Esophagus squamous epithelium (tissue), 5 donors: ENCODE measurements around the gene TMEM35B. TPM values are rescaled to one million over a fixed set of nuclear protein-coding genes. Genes with fewer than 3 reads are reported as not detected.
"Not testable (repeated sequence)": the region's sequence is repeated elsewhere in the genome, so short reads cannot be mapped to it uniquely, and the experiment has no call there.

Source experiments
- DNase-seq: peaks from one replicate; lab custom pipeline; 2025; lab: John Stamatoyannopoulos, UW
- H3K27ac ChIP-seq, 4 donors: fragments of 200-600 bp; sonication (generic); one replicate each; pipeline ENCODE4 v1.5.1; 2016 to 2019; ENCODE audit warnings: mild to moderate bottlenecking in 1 of 4
- H3K27me3 ChIP-seq, 4 donors: fragments of 200-600 bp; sonication (generic); 1 replicate in 3 of 4; 2 replicates in 1 of 4; pipeline versions ENCODE4 v1.5.1 to v1.6.0; 2017 to 2021; ENCODE audit warnings: antibody characterized with exemption in 1 of 4
- H3K36me3 ChIP-seq, 3 donors: fragments of 200-600 bp; sonication (generic); one replicate each; pipeline ENCODE4 v1.5.1; 2016 to 2019
- H3K4me1 ChIP-seq, 3 donors: fragments of 200-600 bp; sonication (generic); one replicate each; pipeline ENCODE4 v1.5.1; 2017 to 2019
- H3K4me3 ChIP-seq, 4 donors: fragments of 200-600 bp; sonication (generic); 1 replicate in 3 of 4; 2 replicates in 1 of 4; pipeline ENCODE4 v1.5.1; 2016 to 2019; ENCODE audit warnings: mild to moderate bottlenecking in 2 of 4, moderate library complexity in 1 of 4
- H3K9me3 ChIP-seq, 3 donors: fragments of 200-600 bp; sonication (generic); one replicate each; pipeline ENCODE4 v1.5.1; 2016 to 2019
- POLR2A ChIP-seq, 4 donors: fragments of 450-650 bp; IDR thresholded peaks; one replicate each; pipeline ENCODE4 v1.6.1; 2017; ENCODE audit warnings: antibody characterized with exemption in 4 of 4, mild to moderate bottlenecking in 4 of 4, moderate library complexity in 3 of 4
- WGBS, 2 donors: methylation state at CpG; one replicate each; pipeline ENCODE4 v1.1.5; 2018; 5-methylcytosine and 5-hydroxymethylcytosine counted together
- intact Hi-C: fragments of 100-400 bp; cut with DNase I; formaldehyde crosslinking; loops from one replicate; pipeline ENCODE4 v1.15.0; 2022
- total RNA-seq, 4 donors: library from RNA; depleted of rRNA; stranded (reverse); fragments of >200 nt; gene quantifications; one replicate each; pipeline ENCODE4 v1.1.0, GENCODE V29; 2016
- TF ChIP-seq, protein P1 (sequence below), 6 experiments: fragments of 450-650 bp in 4 of 6; fragments of 200-600 bp in 2 of 6; sonication (generic) in 2 of 6; IDR thresholded peaks; one replicate each; pipeline ENCODE4 v1.5.1; 2016 to 2019; ENCODE audit warnings: antibody characterized with exemption in 6 of 6, mild to moderate bottlenecking in 4 of 6, moderate library complexity in 4 of 6
- donor health status: DM: yes; HTN: yes; CAD: no.

TMEM35B gene
- total RNA-seq, 4 donors from 2014 or later, result 3.3 to 28.0 (median 16.1) TPM

DNA sequence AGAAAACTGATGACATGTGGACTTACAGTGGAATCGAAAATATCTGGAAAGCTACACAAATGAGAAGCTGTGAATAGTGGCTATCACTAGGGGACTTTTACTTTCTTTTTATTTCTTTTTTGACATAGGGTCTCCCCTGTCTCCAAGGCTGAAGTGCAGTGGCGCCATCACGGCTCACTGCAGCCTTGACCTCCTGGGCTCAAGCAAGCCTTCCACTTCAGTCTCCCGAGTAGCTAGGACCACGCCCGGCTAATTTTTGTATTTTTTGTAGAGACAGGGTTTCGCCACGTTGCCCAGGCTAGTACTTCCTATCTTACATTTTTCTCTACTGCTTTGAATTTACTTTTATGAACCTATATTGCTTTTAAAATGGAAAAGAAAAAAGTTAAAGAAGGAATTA is 10.5 kb downstream of the TMEM35B start:
- no peak for TF ChIP-seq POLR2A (IDR thresholded peaks at IDR 0.05)
- TF ChIP-seq, protein P1, sequence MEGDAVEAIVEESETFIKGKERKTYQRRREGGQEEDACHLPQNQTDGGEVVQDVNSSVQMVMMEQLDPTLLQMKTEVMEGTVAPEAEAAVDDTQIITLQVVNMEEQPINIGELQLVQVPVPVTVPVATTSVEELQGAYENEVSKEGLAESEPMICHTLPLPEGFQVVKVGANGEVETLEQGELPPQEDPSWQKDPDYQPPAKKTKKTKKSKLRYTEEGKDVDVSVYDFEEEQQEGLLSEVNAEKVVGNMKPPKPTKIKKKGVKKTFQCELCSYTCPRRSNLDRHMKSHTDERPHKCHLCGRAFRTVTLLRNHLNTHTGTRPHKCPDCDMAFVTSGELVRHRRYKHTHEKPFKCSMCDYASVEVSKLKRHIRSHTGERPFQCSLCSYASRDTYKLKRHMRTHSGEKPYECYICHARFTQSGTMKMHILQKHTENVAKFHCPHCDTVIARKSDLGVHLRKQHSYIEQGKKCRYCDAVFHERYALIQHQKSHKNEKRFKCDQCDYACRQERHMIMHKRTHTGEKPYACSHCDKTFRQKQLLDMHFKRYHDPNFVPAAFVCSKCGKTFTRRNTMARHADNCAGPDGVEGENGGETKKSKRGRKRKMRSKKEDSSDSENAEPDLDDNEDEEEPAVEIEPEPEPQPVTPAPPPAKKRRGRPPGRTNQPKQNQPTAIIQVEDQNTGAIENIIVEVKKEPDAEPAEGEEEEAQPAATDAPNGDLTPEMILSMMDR (IDR thresholded peaks at IDR 0.05), result no peak
- intact Hi-C loops, result no loop called here
- no peaks in the 10 kb centered on the region for H3K27me3 ChIP-seq
- H3K4me3 ChIP-seq, result no peak overlapping the region
- no peak for DNase-seq
- 75 to 83% methylated on average over 8 of the region's 8 CpGs for WGBS, 2 donors
- H3K27ac ChIP-seq, result no peak overlapping the region
- peaks cover 0 to 18% (median 0%) of the 10 kb centered on the region in 3 donors for H3K36me3 ChIP-seq
- no peaks in the 10 kb centered on the region for H3K4me1 ChIP-seq
- H3K9me3 ChIP-seq, result no peaks in the 10 kb centered on the region

DNA sequence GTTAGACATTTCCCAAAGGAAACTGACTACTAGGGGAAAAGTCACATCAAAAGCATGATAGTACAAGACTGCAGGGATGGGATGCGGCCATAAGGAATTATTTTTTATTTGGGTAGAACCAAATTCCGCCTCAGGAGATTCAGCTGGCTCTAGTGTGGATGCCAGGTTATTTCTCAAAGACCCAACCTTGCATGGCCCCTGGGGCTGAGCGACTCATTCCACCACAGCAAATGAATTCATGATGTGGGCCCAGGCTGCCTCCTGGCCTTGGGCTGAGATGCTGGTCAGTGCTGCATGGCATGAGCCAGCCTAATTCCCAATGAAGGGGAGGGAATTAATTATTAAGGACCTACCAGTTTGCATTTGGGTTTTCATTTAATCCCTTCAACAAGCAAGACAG is 11.8 kb downstream of the TMEM35B start:
- H3K36me3 ChIP-seq, result peaks cover 0 to 11% (median 0%) of the 10 kb centered on the region in 3 donors
- H3K4me1 ChIP-seq, result no peaks in the 10 kb centered on the region
- H3K4me3 ChIP-seq, result no peak overlapping the region
- no peaks in the 10 kb centered on the region for H3K27me3 ChIP-seq
- DNase-seq, result no peak
- 56 to 85% methylated on average over 2 to 3 of the region's 3 CpGs for WGBS, 2 donors
- intact Hi-C loops, result no loop called here
- peaks cover 0 to 6% (median 0%) of the 10 kb centered on the region in 3 donors for H3K9me3 ChIP-seq
- H3K27ac ChIP-seq, result no peak overlapping the region
- TF ChIP-seq, protein P1 (IDR thresholded peaks at IDR 0.05), result no peak
- TF ChIP-seq POLR2A (IDR thresholded peaks at IDR 0.05), result no peak

DNA sequence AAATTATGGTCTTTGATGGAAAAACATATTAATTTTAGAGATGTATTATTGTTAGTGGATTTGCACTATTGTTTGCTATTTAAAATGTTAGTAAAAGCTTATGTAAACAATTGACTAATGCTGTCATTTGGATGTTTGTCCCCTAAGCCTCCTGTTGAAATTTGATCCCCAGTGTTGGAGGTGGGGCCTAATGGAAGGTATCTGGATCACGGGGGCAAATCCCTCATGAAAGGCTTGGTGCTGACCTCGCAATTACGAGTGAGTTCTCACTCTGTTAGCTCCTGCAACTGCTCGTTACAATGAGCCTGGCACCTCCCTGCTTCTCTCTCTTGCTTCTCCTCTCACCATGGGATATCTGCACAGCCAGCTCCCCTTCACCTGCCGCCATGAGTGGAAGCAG is 14.3 kb downstream of the TMEM35B start:
- 27 to 42% methylated on average over 3 to 5 of the region's 5 CpGs for WGBS, 2 donors
- intact Hi-C loops, result no loop called here
- DNase-seq, result no peak
- Histone ChIP-seq H3K27me3 (no peaks in the 10 kb centered on the region), H3K4me1 (no peaks in the 10 kb centered on the region), H3K9me3 (peaks cover 0 to 6% (median 0%) of the 10 kb centered on the region in 3 donors), H3K4me3 (no peak overlapping the region), H3K36me3 (no peaks in the 10 kb centered on the region), H3K27ac (no peak overlapping the region)
- no peak for TF ChIP-seq POLR2A (IDR thresholded peaks at IDR 0.05)
- TF ChIP-seq, protein P1 (IDR thresholded peaks at IDR 0.05), result no peak

DNA sequence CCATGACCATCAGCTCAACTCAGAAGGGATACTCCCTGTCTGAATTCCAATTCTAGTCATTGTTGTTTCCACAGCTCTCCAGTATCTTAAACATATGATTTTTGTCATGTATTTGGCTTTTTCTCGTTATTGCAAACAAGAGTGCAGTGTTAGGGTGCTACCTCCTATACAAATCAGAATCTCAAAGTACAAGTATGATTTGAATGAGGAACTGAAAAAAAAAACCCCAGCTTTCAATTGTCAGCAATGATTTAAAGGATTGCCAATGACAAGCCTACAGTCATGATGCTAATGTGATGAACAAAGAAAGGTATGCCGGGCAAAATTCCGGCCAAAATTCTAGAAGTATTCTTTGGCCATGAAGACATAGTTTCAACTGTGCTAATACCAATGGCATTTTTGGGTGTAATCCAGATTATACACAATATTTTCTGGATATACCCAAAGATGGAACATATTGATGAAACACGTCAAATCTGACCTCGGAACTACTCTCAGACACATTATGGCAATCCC is 14.9 kb downstream of the TMEM35B start:
- Histone ChIP-seq H3K27me3 (no peaks in the 10 kb centered on the region), H3K9me3 (peaks cover 0 to 6% (median 0%) of the 10 kb centered on the region in 3 donors), H3K4me3 (no peak overlapping the region), H3K27ac (no peak overlapping the region), H3K4me1 (no peaks in the 10 kb centered on the region), H3K36me3 (no peaks in the 10 kb centered on the region)
- intact Hi-C loops, result no loop called here
- DNase-seq, result no peak
- 71 to 76% methylated on average over 5 of the region's 5 CpGs for WGBS, 2 donors
- TF ChIP-seq, protein P1 (IDR thresholded peaks at IDR 0.05), result no peak
- no peak for TF ChIP-seq POLR2A (IDR thresholded peaks at IDR 0.05)

DNA sequence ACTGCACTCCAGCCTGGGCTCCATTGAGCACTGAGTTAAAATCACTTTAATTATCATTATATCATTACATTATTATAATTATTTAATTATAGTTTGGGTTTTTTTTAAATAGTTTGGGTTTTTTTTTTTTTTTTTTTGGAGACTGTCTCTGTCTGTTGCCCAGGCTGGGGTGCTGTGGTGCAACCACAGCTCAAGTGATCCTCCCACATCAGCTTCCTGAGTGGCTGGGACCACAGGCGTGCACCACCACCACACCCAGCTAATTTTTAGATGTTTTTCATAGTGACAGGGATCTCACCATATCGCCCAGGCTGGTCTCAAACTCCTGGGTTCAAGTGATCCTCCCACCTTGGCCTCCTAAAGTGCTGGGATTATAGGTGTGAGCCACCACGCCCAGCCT is 16.9 kb downstream of the TMEM35B start:
- H3K9me3 ChIP-seq, H3K4me3 ChIP-seq, intact Hi-C loops, H3K27me3 ChIP-seq, H3K4me1 ChIP-seq, H3K36me3 ChIP-seq, DNase-seq, H3K27ac ChIP-seq: not testable (repeated sequence)
- WGBS, 2 donors, result 81 to 92% methylated on average over 3 of the region's 3 CpGs

DNA sequence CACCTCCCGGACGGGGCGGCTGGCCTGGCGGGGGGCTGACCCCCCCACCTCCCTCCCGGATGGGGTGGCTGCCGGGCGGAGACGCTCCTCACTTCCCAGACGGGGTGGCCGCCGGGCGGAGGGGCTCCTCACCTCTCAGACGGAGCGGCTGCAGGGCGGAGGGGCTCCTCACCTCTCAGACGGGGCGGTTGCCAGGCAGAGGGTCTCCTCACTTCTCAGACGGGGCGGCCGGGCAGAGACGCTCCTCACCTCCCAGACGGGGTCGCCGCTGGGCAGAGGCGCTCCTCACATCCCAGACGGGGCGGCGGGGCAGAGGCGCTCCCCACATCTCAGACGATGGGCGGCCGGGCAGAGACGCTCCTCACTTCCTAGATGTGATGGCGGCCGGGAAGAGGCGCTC is 17.5 kb downstream of the TMEM35B start:
- not testable (repeated sequence) for DNase-seq, H3K36me3 ChIP-seq

More for the DNA sequence above, 17.5 kb downstream of the TMEM35B start:
- H3K4me3 ChIP-seq, H3K4me1 ChIP-seq, H3K27me3 ChIP-seq, H3K9me3 ChIP-seq, intact Hi-C loops, H3K27ac ChIP-seq: not testable (repeated sequence)
- WGBS, 2 donors, result no CpG with 5 or more reads among the region's 36 CpGs
